22Rv1 (cell line): ENCODE data around the gene LRCH1.

Experiments
- CTCF ChIP-seq: fragments of 450-650 bp; IDR thresholded peaks from 2 replicates; pipeline ENCODE4 v1.5.1; 2017; ENCODE audit warnings: mild to moderate bottlenecking
- ZFX ChIP-seq: fragments of 450-650 bp; IDR thresholded peaks from 2 replicates; pipeline ENCODE4 v1.6.1; 2017; ENCODE audit warnings: antibody characterized with exemption, borderline replicate concordance

- TF ChIP-seq CTCF (no peak), ZFX (no peak)
Observed at GRCh38 chr13:46515803-46516202, 37.2 kb upstream of the LRCH1 start.
